Hepatocyte (in vitro differentiated cells): Measurements from ENCODE around the gene PIWIL4. TPM values are rescaled to one million over a fixed set of nuclear protein-coding genes. Genes with fewer than 3 reads are reported as not detected.

Source experiments
- DNase-seq: peaks from one replicate; pipeline ENCODE4 v3.0.0-alpha.2; 2016; ENCODE audit warnings: low spot score
- H2AFZ ChIP-seq: fragments of 200-600 bp; sonication (generic); 2 replicates; pipeline ENCODE4 v1.6.0; 2016; ENCODE audit warnings: antibody characterized with exemption, mild to moderate bottlenecking
- H3K27ac ChIP-seq: fragments of 200-600 bp; sonication (generic); 2 replicates; pipeline ENCODE4 v1.5.1; 2016; ENCODE audit warnings: mild to moderate bottlenecking
- H3K27me3 ChIP-seq: fragments of 200-600 bp; sonication (generic); 2 replicates; pipeline ENCODE4 v1.6.1; 2016
- H3K36me3 ChIP-seq: fragments of 200-600 bp; sonication (generic); replicated peaks from 2 replicates; pipeline ENCODE4 v1.5.1; 2016; ENCODE audit warnings: low read depth; ENCODE audit not compliant: insufficient read depth
- H3K4me1 ChIP-seq: fragments of 200-600 bp; sonication (generic); 2 replicates; pipeline ENCODE4 v1.5.1; 2016; ENCODE audit warnings: mild to moderate bottlenecking, moderate library complexity; ENCODE audit not compliant: insufficient read depth
- H3K4me2 ChIP-seq: fragments of 200-600 bp; sonication (generic); 2 replicates; pipeline ENCODE4 v1.6.0; 2016
- H3K4me3 ChIP-seq: fragments of 200-600 bp; sonication (generic); 2 replicates; pipeline ENCODE4 v1.5.1; 2016; ENCODE audit warnings: mild to moderate bottlenecking
- H3K79me2 ChIP-seq: fragments of 200-600 bp; sonication (generic); 2 replicates; pipeline ENCODE4 v1.6.0; 2017; ENCODE audit warnings: mild to moderate bottlenecking
- H3K9me2 ChIP-seq: fragments of 200-600 bp; sonication (generic); replicated peaks from 2 replicates; pipeline ENCODE4 v1.6.0; 2017; ENCODE audit warnings: mild to moderate bottlenecking; ENCODE audit not compliant: insufficient read depth
- H3K9me3 ChIP-seq: fragments of 200-600 bp; sonication (generic); 2 replicates; pipeline ENCODE4 v1.5.1; 2016; ENCODE audit warnings: low read depth, mild to moderate bottlenecking
- H4K20me1 ChIP-seq: fragments of 200-600 bp; sonication (generic); 2 replicates; pipeline ENCODE4 v1.6.0; 2016; ENCODE audit warnings: mild to moderate bottlenecking; ENCODE audit not compliant: insufficient read depth, poor library complexity, severe bottlenecking
- EZH2 ChIP-seq: fragments of 200-600 bp; sonication (generic); IDR thresholded peaks from 2 replicates; pipeline ENCODE4 v1.6.1; 2016; ENCODE audit warnings: antibody characterized with exemption, mild to moderate bottlenecking, borderline replicate concordance
- EZH2phosphoT487 ChIP-seq: fragments of 200-600 bp; sonication (generic); IDR thresholded peaks from one replicate; pipeline ENCODE4 v1.6.1; 2018; ENCODE audit warnings: antibody characterized with exemption, mild to moderate bottlenecking, low read depth, moderate library complexity; ENCODE audit not compliant: unreplicated experiment, severe bottlenecking
- WGBS: methylation state at CpG from one replicate; pipeline ENCODE4 v1.1.6; 2016; ENCODE audit warnings: low lambda C conversion rate; ENCODE audit errors: missing lambda C conversion rate; 5-methylcytosine and 5-hydroxymethylcytosine counted together
- polyA plus RNA-seq: library from polyadenylated mRNA; unstranded; fragments of >200 nt; fragmentation: Nextera tagmentation; extraction: Ambion mirVana; gene quantifications from 2 replicates; pipeline ENCODE4 v1.2.1, GENCODE V29; 2016
- total RNA-seq: library from RNA; depleted of rRNA; stranded (reverse); fragments of >200 nt; gene quantifications from 2 replicates; pipeline ENCODE4 v1.2.3, GENCODE V29; 2014
- TF ChIP-seq, protein P1 (sequence below): fragments of 200-600 bp; sonication (generic); IDR thresholded peaks from 2 replicates; pipeline ENCODE4 v1.5.1; 2016; ENCODE audit warnings: antibody characterized with exemption, mild to moderate bottlenecking; ENCODE audit not compliant: poor library complexity

The PIWIL4 gene
- total and polyA plus RNA-seq, 2 experiments from 2014 or later: 2.1 to 2.4 TPM

DNA sequence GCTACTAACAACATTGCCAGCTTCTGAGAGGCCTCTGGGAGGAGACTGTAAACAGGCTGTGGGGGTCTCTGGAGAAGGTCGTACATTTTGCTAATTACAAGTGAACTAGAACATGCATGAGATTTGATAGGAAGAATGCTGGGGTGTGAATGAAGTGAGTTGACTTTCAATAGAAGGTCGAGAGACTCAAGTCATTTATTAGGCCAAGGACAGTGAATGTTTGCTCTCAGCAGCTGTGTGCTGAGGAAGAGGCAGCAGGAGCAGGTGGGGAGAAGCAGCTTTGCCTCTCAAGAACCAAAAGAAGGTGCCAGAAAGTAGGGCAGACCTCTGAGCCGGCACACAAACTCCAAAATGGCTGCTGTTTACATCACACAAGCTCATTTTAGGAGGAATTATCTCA, 91.7 kb downstream of the PIWIL4 start:
- TF ChIP-seq EZH2: no peak
- no peak for TF ChIP-seq EZH2phosphoT487
- TF ChIP-seq, protein P1, sequence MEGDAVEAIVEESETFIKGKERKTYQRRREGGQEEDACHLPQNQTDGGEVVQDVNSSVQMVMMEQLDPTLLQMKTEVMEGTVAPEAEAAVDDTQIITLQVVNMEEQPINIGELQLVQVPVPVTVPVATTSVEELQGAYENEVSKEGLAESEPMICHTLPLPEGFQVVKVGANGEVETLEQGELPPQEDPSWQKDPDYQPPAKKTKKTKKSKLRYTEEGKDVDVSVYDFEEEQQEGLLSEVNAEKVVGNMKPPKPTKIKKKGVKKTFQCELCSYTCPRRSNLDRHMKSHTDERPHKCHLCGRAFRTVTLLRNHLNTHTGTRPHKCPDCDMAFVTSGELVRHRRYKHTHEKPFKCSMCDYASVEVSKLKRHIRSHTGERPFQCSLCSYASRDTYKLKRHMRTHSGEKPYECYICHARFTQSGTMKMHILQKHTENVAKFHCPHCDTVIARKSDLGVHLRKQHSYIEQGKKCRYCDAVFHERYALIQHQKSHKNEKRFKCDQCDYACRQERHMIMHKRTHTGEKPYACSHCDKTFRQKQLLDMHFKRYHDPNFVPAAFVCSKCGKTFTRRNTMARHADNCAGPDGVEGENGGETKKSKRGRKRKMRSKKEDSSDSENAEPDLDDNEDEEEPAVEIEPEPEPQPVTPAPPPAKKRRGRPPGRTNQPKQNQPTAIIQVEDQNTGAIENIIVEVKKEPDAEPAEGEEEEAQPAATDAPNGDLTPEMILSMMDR: no peak
- Histone ChIP-seq H3K79me2 (no peaks in the 10 kb centered on the region), H3K27ac (no peak overlapping the region), H3K4me1 (no peaks in the 10 kb centered on the region), H3K4me2 (no peak overlapping the region), H3K9me3 (no peaks in the 10 kb centered on the region), H4K20me1 (no peaks in the 10 kb centered on the region), H3K9me2 (no peaks in the 10 kb centered on the region), H3K36me3 (no peaks in the 10 kb centered on the region), H3K4me3 (no peak overlapping the region), H2AFZ (no peak overlapping the region), H3K27me3 (no peaks in the 10 kb centered on the region)
- no peak for DNase-seq
- WGBS: 74% methylated on average over 3 of the region's 3 CpGs

DNA sequence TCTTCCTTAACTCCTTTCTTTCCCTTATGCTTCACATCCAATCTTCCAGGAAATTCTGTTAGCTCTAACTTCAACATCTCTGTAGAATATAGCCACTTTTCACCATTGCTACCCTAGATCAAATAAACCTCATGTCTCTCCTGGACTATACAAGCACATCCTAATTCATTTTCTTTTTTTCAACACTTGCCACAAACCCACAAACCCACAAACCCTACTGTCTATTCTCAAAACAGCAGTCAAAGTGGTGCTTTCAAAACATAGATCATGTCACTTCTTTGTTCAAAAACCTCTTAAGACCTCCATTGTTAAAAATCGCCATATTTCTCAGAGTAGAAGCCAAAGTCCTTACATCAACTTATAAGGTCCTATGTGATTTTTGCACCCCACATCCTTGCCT, 94.3 kb downstream of the PIWIL4 start:
- Histone ChIP-seq H3K27me3 (no peaks in the 10 kb centered on the region), H4K20me1 (no peaks in the 10 kb centered on the region), H3K36me3 (no peaks in the 10 kb centered on the region), H3K79me2 (no peaks in the 10 kb centered on the region), H3K9me2 (no peaks in the 10 kb centered on the region), H3K4me2 (no peak overlapping the region), H3K4me1 (no peaks in the 10 kb centered on the region), H3K9me3 (no peaks in the 10 kb centered on the region), H3K27ac (no peak overlapping the region), H3K4me3 (no peak overlapping the region), H2AFZ (no peak overlapping the region)
- 79% methylated on average over 1 of the region's 1 CpG for WGBS
- DNase-seq: no peak
- TF ChIP-seq EZH2 (no peak), EZH2phosphoT487 (no peak)
- TF ChIP-seq, protein P1: no peak

DNA sequence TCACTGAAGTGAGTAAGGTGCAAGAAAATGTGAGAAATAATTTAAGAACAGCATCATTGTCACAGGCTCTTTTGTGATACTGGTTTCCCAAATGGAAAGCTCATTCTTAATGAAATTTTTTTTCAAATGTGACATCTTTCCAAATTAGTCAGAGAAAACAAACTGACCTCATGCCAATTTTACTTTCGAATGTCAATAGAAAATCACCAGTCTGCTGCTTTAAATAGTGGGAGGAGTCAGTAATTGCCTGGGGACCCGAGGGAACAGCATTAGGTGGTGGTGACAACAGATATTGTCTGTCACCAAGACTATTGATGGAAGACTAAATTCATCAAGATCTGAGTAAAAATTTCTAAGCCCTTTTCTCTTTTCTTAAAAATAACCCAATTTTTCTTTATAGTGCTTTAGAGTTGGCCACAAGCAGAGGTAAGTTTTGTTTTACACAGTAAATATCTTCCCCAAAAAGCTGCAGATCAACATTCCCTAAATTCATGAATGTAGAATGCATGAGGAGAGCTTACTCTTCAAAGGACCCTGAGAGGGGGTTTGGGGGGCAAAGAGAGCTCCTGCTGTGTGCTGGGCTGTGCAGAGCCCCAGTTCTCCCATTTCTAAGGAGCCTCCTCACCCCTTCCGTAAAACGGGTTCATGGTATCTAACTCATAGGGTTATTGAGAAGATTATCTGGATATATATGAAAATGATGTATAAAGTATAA, 95.1 kb downstream of the PIWIL4 start:
- WGBS: 72% methylated on average over 4 of the region's 4 CpGs
- Histone ChIP-seq H3K4me2 (no peak overlapping the region), H3K27ac (no peak overlapping the region), H3K36me3 (no peaks in the 10 kb centered on the region), H4K20me1 (no peaks in the 10 kb centered on the region), H2AFZ (no peak overlapping the region), H3K4me3 (no peak overlapping the region), H3K27me3 (no peaks in the 10 kb centered on the region), H3K4me1 (no peaks in the 10 kb centered on the region), H3K79me2 (no peaks in the 10 kb centered on the region), H3K9me2 (no peaks in the 10 kb centered on the region), H3K9me3 (no peaks in the 10 kb centered on the region)
- TF ChIP-seq EZH2phosphoT487 (no peak), EZH2 (no peak)
- TF ChIP-seq, protein P1: no peak
- no peak for DNase-seq
